Fibroblast of lung (primary cell): ENCODE results near the gene TF.

ENCODE experiments used
- CTCF ChIP-seq, 2 donors: IDR thresholded peaks in 1 of 2; conservative IDR thresholded peaks in 1 of 2; 1 replicate in 1 of 2; 2 replicates in 1 of 2; pipeline ENCODE4 v1.5.1; 2011 to 2012; ENCODE audit warnings: low read length in 2 of 2, control low read depth in 1 of 2, inconsistent platforms in 1 of 2, low read depth in 1 of 2, mild to moderate bottlenecking in 1 of 2
- EZH2 ChIP-seq: IDR thresholded peaks from 2 replicates; pipeline ENCODE4 v1.5.1; 2012; ENCODE audit warnings: low read length, control low read depth, mild to moderate bottlenecking; ENCODE audit errors: missing control alignments

DNA sequence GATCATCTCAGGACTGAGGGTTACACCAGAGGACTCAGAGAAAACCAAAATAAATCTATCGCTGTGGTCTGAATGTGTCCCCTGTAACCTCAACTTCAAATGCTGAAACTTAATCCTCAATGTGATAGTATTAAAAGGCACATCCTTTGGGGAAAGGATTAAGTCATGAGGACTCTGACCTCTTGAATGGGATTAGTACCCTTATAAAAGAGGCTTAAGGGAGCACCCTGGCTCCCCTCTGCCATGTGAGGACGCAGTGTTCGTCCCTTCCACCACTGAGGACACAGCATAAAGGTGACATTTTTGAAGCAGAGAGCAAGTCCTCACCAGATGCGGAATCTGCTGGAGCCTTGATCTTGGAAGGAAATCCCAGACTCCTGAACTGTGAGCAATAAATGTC is 98.9 kb downstream of the TF start:
- TF ChIP-seq CTCF (conservative IDR thresholded peaks at IDR 0.05 in 1 of 2, IDR thresholded peaks at IDR 0.05 in 1 of 2; ENCODE audit: low read depth in 1 of 2, low read length in 2 of 2) (no peak), EZH2 (no peak)
